SH-SY5Y (cell line): Measurements from ENCODE around the gene LMO1.

Source experiments
- GATA2 ChIP-seq: IDR thresholded peaks from 2 replicates; pipeline ENCODE4 v1.6.1; 2011; ENCODE audit warnings: mild to moderate bottlenecking, low read depth, low read length
- GATA3 ChIP-seq: IDR thresholded peaks from 2 replicates; pipeline ENCODE4 v1.6.1; 2011; ENCODE audit warnings: low read depth, mild to moderate bottlenecking, low read length, moderate library complexity

LMO1 gene

GRCh38 chr11:8250981-8251615, 12.6 kb downstream of the LMO1 start:
- TF ChIP-seq GATA2 (no peak), GATA3 (no peak)

DNA sequence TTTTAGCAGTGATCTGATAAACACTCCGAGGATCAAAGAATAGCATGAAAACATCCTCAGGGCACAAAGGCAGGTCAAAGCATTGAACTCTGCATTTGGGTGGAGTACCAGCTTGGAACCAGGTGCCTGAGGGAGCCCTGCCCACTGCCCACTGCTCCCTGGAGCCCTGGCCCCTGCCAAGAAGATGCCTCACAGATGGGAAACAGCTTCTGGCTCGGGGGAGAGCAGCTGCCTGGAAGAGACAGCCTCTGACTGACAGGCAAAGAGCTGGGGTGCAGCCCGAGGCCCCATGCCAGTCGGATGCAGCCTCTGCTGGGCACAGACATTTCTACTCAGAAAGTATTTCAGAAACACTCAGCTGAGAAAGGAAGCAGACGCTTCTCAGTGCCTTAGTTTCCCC, 13.2 kb downstream of the LMO1 start:
- TF ChIP-seq GATA2 = no peak
- no peak for TF ChIP-seq GATA3

DNA sequence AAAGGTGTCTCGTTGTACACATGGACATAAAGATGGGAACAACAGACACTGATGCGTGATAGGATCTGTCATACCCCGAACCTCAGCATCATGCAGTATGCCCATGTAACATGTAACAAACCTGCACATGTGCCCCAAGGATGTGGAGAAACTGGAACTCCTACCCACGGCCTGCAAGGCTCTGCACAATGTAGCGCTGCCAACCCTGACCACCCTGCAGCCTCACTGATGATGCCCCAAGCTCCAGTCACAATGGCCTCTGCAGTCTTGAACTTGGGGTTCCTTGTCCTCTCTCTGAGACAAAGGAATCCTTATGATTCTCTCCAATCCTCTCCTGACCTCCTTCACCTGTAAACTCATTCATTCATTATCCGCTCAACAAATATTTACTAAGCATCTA, 14.2 kb downstream of the LMO1 start:
- TF ChIP-seq GATA3 (no peak), GATA2 (no peak)

GRCh38 chr11:8248786-8249185, 14.9 kb downstream of the LMO1 start:
- TF ChIP-seq GATA2 (no peak), GATA3 (no peak)

DNA sequence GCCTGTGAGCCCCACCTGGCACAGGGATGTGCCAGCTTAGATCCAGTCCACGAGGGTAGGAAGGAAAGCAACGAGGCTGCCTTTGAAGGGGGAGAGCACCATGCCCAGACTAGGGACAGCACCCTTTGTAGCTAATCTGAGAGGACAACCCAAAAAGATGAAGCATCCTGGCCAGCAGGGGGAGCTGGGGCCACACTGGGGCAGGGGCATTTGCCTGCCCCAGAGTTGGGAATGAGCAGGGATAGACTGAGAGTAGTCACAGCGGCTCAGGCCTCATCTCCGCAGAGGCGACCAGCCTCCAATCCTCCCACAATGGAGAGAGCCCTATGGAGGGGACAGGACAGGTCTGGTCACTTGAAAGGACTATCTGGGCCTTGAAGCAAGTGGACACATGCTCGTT, 16.4 kb downstream of the LMO1 start:
- TF ChIP-seq GATA2 = no peak
- TF ChIP-seq GATA3 = no peak

GRCh38 chr11:8243458-8243857, 20.2 kb downstream of the LMO1 start:
- TF ChIP-seq GATA2 = no peak
- TF ChIP-seq GATA3 = no peak

DNA sequence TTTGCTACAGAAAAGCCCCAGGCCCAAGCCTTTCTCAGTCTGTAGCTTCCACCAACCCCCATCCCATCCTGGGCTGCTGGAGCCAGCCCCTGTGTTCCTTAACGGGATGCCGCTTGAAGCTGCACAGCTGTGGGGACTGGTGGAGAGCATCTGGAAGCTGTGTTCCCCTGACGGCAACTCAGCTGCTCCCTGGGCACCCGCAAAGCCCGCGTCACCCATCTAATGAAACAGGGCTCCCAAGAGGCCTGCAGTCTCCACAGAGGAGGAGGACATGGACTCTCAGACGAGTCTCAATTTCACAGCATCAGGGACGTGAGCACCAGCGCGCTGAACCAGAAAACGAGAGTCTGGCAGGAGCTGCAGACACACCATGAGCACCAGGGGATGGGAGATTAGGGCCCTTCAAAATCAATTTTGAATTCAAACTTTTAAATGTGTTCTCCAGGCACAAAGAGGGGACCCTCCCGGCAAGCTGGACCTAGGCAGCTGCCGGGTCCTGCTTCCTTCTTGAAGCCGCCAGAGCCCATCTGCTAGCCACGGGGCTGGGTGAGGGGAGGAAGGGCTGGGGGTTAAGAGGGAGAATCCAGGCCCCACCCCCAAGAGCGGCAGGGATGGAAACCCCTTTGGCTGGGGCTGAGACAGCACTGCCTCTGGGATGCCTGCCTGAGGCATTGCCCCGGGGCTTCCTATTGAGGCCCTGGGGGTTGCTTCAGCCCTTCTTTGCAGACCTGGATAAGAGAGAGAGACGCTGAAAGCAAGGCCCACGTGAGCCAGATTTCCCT, 21.0 kb downstream of the LMO1 start:
- TF ChIP-seq GATA2 = no peak
- no peak for TF ChIP-seq GATA3

DNA sequence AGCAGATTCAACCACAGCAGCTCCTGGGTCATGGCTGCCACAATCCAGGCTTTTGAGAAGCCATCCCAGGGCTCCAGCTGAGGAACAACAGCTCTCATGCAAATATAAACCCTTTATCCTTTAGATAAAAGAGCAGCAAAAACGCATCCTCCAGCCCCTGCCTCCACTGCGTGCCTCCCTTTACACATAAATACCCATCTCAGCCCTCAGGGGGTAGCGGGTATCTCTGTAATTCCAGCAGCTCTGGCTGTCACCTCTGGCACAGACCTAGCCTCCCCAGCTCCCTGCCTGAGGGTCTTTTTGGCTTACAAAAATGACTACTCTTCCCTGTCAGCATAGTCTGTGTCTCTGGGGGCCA, 21.6 kb downstream of the LMO1 start:
- TF ChIP-seq GATA3 = no peak
- TF ChIP-seq GATA2 = no peak; the same call in 1 of the 2 replicates

- TF ChIP-seq GATA3 = no peak
- TF ChIP-seq GATA2 = no peak
Measured at GRCh38 chr11:8241373-8242117, 22.1 kb downstream of the LMO1 start.

GRCh38 chr11:8239536-8240228, 24.0 kb downstream of the LMO1 start:
- TF ChIP-seq GATA2 (no peak), GATA3 (no peak)

DNA sequence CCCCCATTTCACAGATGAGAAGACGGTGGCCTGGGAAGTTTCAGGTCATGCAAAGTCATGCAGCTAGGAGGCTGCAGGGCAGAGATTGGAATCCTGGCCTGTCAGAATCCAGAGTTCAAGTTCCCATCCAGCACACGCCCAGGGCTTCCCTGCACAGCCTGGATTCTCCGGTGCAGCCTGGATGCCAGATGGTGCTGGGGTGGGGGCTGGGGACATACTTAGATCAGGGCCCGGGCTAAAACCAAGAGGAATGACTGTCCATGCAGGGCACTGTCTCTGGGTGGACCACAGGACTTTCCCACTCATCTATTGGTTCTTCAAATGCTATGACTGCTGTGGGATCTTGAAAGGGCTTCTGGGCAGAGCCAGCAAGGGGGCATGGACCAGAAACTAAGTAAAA, 24.6 kb downstream of the LMO1 start:
- TF ChIP-seq GATA2 (no peak; the same call in 1 of the 2 replicates), GATA3 (no peak)

DNA sequence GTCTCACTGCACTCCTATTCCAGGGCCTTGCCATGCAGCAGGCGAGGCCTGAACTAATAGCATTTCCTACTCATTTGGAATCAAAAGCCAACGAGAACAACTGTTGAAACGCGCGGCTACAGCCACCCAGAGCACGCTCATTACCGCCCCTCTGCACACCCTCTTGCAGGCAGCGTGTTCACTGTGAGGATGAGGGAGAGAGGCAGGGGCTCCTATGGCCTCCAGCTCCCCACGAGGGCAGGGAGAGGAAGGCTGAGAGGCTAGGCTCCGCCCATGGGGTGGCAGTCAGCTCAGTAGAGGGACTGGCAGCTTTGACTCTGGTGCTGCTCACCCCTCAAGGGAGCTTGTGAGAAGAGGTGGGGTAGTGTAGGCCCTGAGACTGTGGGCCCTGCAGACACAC, 26.2 kb downstream of the LMO1 start:
- TF ChIP-seq GATA3 (no peak), GATA2 (no peak)

GRCh38 chr11:8235925-8236324, 27.8 kb downstream of the LMO1 start:
- TF ChIP-seq GATA2 = no peak
- no peak for TF ChIP-seq GATA3

DNA sequence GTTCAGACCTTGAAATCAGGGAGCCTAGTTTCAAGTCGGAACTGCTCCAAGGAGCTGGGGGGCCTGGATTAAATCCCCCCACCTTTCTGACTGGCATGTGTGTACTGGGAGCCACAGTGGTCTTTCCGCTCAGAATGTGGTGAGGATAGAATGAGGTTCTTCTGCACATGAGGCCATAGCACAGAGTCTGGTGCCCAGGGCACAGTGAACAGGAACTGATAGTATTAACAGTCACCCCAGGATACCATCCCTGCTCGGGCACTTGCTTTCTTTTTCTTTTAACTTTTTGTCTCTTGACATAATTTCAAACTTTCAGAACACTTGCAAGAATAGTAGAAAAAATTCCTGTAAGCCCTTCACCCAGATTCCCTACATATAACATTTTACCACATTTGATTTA, 28.8 kb downstream of the LMO1 start:
- TF ChIP-seq GATA2 = no peak
- no peak for TF ChIP-seq GATA3
